ENCODE data around the gene LITAF. TPM values are rescaled to one million over a fixed set of nuclear protein-coding genes. Genes with fewer than 3 reads are reported as not detected.

LITAF gene
- total RNA-seq, 1 experiment from 2014 or later: 73.0 TPM

- Mint-ChIP-seq H3K4me1 (peaks cover 13% of the 10 kb centered on the region; the same call in 1 of the 2 replicates), H3K36me3 (no peaks in the 10 kb centered on the region), H3K4me3 (no peak overlapping the region), H3K27me3 (ENCODE audit: low read depth) (no peaks in the 10 kb centered on the region), H3K27ac (no peak overlapping the region), H3K9me3 (peaks cover 6% of the 10 kb centered on the region; the same call in 1 of the 2 replicates)
- DNase-seq (ENCODE audit: low spot score): no peak
- POLR2A ChIA-PET: interaction anchor here (0.6 to 0.7 kb wide), 2 partner anchors 45 to 392 kb away, joined by 5 to 6 read pairs; no protein-coding TSS in a partner anchor
- CTCF ChIA-PET: interaction anchor here (1.4 to 3.8 kb wide), 3 partner anchors 24 to 133 kb away, joined by 5 to 49 read pairs (median 27); no protein-coding TSS in a partner anchor
- no peak for ATAC-seq
- TF ChIP-seq MAX (CRISPR knock-in tag; IDR thresholded peaks at IDR 0.05) (no peak), FOXJ3 (CRISPR knock-in tag; IDR thresholded peaks at IDR 0.05; ENCODE audit: borderline replicate concordance) (no peak), ATF6 (CRISPR knock-in tag; IDR thresholded peaks at IDR 0.05) (no peak), ZNF425 (CRISPR knock-in tag; conservative IDR thresholded peaks at IDR 0.05) (no peak), MYBL2 (CRISPR knock-in tag; IDR thresholded peaks at IDR 0.05) (no peak), TCF7 (CRISPR knock-in tag; IDR thresholded peaks at IDR 0.05; ENCODE audit: low read depth) (no peak), ELF4 (CRISPR knock-in tag; IDR thresholded peaks at IDR 0.05; ENCODE audit: low read depth) (no peak), NFYB (CRISPR knock-in tag; conservative IDR thresholded peaks at IDR 0.05; ENCODE audit: low read depth) (no peak), ZNF416 (CRISPR knock-in tag; IDR thresholded peaks at IDR 0.05) (no peak), PREB (CRISPR knock-in tag; IDR thresholded peaks at IDR 0.05; ENCODE audit: borderline replicate concordance) (no peak), ARID4B (CRISPR knock-in tag; IDR thresholded peaks at IDR 0.05; ENCODE audit: borderline replicate concordance) (no peak), TEAD4 (CRISPR knock-in tag; IDR thresholded peaks at IDR 0.05) (no peak), IRF1 (CRISPR knock-in tag; IDR thresholded peaks at IDR 0.05) (no peak), ZBTB43 (CRISPR knock-in tag; IDR thresholded peaks at IDR 0.05) (no peak), ZNF263 (CRISPR knock-in tag; IDR thresholded peaks at IDR 0.05; ENCODE audit: low read depth) (no peak), ZMAT4 (CRISPR knock-in tag; IDR thresholded peaks at IDR 0.05) (no peak), ATF1 (CRISPR knock-in tag; IDR thresholded peaks at IDR 0.05) (no peak), NFE2L1 (CRISPR knock-in tag; IDR thresholded peaks at IDR 0.05) (no peak), KAT7 (CRISPR knock-in tag; IDR thresholded peaks at IDR 0.05; ENCODE audit: borderline replicate concordance) (no peak), ZSCAN18 (CRISPR knock-in tag; IDR thresholded peaks at IDR 0.05) (no peak)
These were observed 57.4 kb downstream of the LITAF start for GRCh38 chr16:11529285-11529684.
